ENCODE data around the gene PNPLA7.
"Not testable (repeated sequence)": the region's sequence is repeated elsewhere in the genome, so short reads cannot be mapped to it uniquely, and the experiment has no call there.

PNPLA7 gene

DNA sequence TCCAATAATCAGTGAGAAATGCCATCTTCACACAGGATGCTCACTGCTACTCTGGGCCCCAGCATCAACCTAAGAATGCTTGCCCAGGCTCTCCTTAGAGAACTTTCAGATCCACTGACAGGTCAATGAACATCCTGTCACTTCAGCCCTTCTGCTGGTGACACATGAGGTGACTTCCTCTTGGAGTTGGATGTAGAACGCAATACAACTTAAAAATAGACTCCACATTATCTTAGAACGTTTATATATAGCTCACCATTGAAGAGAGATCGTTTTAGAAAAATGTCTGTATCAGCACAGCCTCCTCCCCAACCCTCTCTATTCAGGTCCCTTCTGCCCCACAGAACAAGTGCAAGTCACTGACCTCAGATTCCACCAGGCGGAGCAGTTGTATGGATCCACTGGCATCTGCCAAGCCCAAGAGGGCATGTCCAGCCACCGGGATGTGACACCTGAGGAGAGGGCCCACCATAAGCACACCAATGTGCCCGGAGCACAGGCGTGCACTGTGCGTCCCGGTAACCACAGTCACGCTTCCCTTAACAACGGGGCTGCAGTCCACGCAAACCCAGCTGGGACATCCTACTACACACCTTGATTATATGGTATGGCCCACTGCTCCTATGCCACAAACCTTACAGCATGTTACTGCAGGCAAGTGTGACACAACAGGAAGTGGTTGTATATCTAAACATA is 25.7 kb upstream of the PNPLA7 start:
- no peak overlapping the region for H3K4me3 ChIP-seq (ENCODE audit: low read depth, low read length)
- no peak for DNase-seq (ENCODE audit: low read depth)
- TF ChIP-seq, protein P1, sequence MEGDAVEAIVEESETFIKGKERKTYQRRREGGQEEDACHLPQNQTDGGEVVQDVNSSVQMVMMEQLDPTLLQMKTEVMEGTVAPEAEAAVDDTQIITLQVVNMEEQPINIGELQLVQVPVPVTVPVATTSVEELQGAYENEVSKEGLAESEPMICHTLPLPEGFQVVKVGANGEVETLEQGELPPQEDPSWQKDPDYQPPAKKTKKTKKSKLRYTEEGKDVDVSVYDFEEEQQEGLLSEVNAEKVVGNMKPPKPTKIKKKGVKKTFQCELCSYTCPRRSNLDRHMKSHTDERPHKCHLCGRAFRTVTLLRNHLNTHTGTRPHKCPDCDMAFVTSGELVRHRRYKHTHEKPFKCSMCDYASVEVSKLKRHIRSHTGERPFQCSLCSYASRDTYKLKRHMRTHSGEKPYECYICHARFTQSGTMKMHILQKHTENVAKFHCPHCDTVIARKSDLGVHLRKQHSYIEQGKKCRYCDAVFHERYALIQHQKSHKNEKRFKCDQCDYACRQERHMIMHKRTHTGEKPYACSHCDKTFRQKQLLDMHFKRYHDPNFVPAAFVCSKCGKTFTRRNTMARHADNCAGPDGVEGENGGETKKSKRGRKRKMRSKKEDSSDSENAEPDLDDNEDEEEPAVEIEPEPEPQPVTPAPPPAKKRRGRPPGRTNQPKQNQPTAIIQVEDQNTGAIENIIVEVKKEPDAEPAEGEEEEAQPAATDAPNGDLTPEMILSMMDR (IDR thresholded peaks at IDR 0.05; ENCODE audit: control insufficient read depth, extremely low read depth, insufficient read depth) = no peak

DNA sequence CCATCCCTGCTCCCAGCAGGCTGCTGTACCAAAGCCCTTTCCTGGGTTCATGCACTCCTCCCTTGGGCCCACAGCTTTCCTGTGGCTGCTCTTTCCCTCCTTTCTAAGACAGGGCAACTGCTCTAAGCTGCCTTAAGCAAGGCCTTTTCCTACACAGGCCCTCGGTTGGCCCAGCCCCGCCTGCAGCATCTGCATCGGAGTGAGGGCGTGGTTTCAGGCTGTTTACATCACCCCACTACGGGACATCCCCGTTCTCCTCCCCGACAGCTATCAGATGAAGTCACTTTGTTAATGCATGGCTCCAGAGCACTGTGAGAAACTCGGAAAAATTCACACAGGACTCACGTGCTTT is 25.1 kb upstream of the PNPLA7 start:
- DNase-seq (ENCODE audit: low read depth) = no peak
- TF ChIP-seq, protein P1 (IDR thresholded peaks at IDR 0.05; ENCODE audit: control insufficient read depth, extremely low read depth, insufficient read depth) = no peak
- no peak overlapping the region for H3K4me3 ChIP-seq (ENCODE audit: low read depth, low read length)

DNA sequence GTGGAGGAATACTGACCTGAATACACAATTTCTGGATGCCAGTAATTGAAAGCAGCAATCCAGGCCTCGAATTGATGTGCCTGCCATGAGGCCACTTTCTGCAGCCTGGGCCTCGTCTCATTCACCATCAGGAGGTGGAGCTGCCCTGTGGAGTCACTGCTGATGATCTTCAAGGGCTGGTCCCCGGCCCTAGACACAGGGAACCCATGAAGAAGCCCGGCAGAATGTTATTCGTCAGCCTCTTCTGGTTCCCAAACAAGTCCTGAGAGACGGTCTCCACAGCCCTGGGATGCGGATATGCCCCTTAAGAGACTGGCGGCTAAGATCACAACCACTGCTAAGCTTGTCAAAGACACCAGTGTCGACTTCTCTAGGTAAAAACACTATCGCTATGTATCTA is 24.0 kb upstream of the PNPLA7 start:
- H3K4me3 ChIP-seq (ENCODE audit: low read depth, low read length) = no peak overlapping the region
- TF ChIP-seq, protein P1 (IDR thresholded peaks at IDR 0.05; ENCODE audit: control insufficient read depth, extremely low read depth, insufficient read depth) = no peak
- no peak for DNase-seq (ENCODE audit: low read depth)

DNA sequence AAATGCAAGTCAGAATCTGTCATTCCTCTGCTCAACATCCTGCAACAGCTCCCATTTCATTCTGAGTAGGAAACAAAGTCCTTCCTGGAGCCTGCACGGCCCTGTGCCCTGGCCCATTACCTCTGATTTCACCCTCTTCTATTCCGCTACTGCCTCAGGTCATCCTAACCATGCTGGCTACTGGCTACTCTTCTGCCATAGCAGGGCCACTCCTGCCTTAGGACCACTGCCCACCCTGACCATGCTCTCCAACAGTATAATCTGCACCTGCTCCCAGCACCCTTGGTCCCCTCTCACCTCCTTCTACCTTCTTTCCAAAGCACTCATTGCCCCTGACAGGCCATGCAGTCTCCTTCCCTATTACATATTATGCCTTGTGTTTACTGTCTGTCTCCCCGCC is 20.4 kb upstream of the PNPLA7 start:
- H3K4me3 ChIP-seq (ENCODE audit: low read depth, low read length) = no peak overlapping the region
- no peak for DNase-seq (ENCODE audit: low read depth)
- TF ChIP-seq, protein P1 (IDR thresholded peaks at IDR 0.05; ENCODE audit: control insufficient read depth, extremely low read depth, insufficient read depth) = no peak

DNA sequence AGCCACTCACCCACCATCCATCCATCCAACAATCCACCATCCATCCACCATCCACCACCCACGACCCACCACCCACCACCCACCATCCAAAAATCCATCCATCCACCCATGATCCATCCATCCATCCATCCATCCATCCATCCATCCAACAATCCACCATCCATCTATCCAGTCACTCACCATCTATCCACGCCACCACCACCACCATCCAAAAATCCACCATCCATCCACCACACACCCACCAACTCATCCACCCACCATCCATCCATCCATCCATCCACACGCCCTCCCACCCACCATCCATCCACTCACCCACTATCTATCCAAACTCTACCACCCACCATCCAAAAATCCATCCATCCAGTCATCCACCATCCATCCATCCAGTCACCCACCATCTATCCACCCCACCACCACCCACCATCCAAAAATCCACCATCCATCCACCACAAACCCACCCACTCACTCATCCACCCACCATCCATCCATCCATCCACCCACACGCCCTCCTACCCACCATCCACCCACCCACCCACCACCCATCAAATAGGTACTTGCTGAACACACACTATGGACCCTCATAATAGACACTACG is 19.5 kb upstream of the PNPLA7 start:
- H3K4me3 ChIP-seq (ENCODE audit: low read depth, low read length) = no peak overlapping the region
- no peak for DNase-seq (ENCODE audit: low read depth)
- TF ChIP-seq, protein P1 (IDR thresholded peaks at IDR 0.05; ENCODE audit: control insufficient read depth, extremely low read depth, insufficient read depth) = no peak

DNA sequence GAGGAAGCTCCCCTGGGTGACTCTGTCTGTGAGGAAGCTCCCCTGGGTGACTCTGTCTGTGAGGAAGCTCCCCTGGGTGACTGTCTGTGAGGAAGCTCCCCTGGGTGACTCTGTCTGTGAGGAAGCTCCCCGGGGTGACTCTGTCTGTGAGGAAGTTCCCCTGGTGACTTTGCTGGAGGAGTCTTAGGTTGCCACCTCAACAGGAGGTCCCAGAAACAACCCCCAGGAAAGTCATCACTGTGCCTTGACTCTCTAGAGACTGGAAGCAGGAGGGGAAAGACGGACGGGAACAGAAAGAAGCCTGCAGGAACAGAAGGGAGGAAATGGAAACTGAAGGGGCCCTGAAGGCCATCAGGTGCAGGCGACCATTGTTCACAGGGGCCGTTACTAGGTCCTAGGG is 18.2 kb upstream of the PNPLA7 start:
- H3K4me3 ChIP-seq (ENCODE audit: low read depth, low read length); DNase-seq (ENCODE audit: low read depth): not testable (repeated sequence)

DNA sequence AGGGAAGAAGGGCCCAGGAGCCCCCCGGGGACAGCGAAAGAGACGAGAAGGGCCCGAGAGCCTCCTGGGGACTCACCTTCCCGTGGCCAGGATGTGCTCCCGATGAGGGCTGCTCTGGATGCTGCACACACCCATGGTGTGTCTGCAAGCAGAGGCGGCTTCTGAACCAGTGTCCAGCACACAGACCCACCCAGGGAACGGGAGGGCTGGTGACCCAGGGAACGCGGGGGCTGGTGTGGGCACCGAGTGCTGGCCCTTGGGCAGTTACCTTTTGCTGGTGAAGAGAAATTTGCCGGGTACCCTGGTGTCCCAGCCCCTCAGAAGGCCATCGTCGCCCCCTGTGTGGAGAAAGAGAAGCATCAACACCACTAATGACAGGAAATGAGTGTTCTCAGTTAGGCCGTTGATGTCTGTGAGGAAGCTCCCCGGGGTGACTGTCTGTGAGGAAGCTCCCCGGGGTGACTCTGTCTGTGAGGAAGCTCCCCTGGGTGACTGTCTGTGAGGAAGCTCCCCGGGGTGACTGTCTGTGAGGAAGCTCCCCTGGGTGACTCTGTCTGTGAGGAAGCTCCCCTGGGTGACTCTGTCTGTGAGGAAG is 14.7 kb upstream of the PNPLA7 start:
- TF ChIP-seq, protein P1 (IDR thresholded peaks at IDR 0.05; ENCODE audit: control insufficient read depth, extremely low read depth, insufficient read depth) = no peak
- DNase-seq (ENCODE audit: low read depth) = no peak
- H3K4me3 ChIP-seq (ENCODE audit: low read depth, low read length) = no peak overlapping the region

Data from LNCaP clone FGC (cell line).